ENCODE results near the gene LRP1B. TPM values are rescaled to one million over a fixed set of nuclear protein-coding genes. Genes with fewer than 3 reads are reported as not detected.

LRP1B gene
- total RNA-seq, 1 donor from 2014 or later = not detected

DNA sequence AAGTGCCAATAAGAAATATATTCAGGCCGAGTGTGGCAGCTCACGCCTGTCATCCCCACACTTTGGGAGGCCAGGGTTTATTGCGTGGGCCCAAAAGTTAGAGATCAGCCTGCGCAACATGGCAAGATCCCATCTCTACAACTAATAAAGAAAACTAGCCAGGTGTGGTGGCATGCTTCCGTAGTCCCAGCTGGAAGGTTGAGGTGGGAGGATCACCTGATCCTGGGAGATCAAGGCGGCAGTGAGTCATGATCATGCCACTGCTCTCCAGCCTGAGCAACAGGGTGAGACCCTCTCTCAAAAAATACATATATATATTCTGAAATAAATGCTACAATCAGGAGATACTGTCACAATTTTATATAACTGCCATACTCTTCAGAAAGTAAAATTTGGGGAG lies 1745.9 kb downstream of the LRP1B start:
- intact Hi-C loops (cut with micrococcal nuclease) = no loop called here
- Mint-ChIP-seq H3K4me3 (no peak overlapping the region), H3K4me1 (no peaks in the 10 kb centered on the region), H3K27me3 (no peaks in the 10 kb centered on the region), H3K27ac (no peak overlapping the region), H3K9me3 (peaks cover 2% of the 10 kb centered on the region), H3K36me3 (ENCODE audit: low read depth) (no peaks in the 10 kb centered on the region)
- DNase-seq = no peak
- ATAC-seq (ENCODE audit: low read depth) = no peak
- CTCF ChIA-PET = no interaction called here
- POLR2A ChIA-PET = no interaction called here
- TF ChIP-seq, protein P1, sequence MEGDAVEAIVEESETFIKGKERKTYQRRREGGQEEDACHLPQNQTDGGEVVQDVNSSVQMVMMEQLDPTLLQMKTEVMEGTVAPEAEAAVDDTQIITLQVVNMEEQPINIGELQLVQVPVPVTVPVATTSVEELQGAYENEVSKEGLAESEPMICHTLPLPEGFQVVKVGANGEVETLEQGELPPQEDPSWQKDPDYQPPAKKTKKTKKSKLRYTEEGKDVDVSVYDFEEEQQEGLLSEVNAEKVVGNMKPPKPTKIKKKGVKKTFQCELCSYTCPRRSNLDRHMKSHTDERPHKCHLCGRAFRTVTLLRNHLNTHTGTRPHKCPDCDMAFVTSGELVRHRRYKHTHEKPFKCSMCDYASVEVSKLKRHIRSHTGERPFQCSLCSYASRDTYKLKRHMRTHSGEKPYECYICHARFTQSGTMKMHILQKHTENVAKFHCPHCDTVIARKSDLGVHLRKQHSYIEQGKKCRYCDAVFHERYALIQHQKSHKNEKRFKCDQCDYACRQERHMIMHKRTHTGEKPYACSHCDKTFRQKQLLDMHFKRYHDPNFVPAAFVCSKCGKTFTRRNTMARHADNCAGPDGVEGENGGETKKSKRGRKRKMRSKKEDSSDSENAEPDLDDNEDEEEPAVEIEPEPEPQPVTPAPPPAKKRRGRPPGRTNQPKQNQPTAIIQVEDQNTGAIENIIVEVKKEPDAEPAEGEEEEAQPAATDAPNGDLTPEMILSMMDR (IDR thresholded peaks at IDR 0.05) = no peak

DNA sequence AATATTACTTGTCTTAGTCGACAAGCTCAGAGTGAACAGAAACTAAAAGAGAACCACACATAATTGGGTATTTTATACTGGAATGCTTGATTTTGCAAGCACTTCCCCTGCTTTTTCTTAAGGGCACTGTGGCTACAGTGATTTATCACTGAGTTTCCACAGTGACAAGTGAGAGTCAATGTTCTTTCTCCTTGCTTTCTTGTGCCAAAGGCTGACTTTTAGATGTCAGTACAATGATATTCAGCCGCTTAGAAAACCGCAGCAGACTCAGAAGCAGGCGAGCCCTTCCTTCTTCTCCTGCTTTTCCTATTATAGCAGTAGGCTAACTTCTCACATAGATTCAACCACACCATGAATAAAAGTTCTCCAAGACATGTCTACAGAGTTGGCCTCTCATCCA lies 1747.0 kb downstream of the LRP1B start:
- POLR2A ChIA-PET = no interaction called here
- no peaks in the 10 kb centered on the region for H3K27me3 Mint-ChIP-seq
- DNase-seq = no peak
- CTCF ChIA-PET = no interaction called here
- ATAC-seq (ENCODE audit: low read depth) = no peak
- no peaks in the 10 kb centered on the region for H3K4me1 Mint-ChIP-seq
- H3K4me3 Mint-ChIP-seq = no peak overlapping the region
- peaks cover 2% of the 10 kb centered on the region for H3K9me3 Mint-ChIP-seq
- TF ChIP-seq, protein P1 (IDR thresholded peaks at IDR 0.05) = no peak
- no peak overlapping the region for H3K27ac Mint-ChIP-seq
- intact Hi-C loops (cut with micrococcal nuclease) = no loop called here
- no peaks in the 10 kb centered on the region for H3K36me3 Mint-ChIP-seq (ENCODE audit: low read depth)

DNA sequence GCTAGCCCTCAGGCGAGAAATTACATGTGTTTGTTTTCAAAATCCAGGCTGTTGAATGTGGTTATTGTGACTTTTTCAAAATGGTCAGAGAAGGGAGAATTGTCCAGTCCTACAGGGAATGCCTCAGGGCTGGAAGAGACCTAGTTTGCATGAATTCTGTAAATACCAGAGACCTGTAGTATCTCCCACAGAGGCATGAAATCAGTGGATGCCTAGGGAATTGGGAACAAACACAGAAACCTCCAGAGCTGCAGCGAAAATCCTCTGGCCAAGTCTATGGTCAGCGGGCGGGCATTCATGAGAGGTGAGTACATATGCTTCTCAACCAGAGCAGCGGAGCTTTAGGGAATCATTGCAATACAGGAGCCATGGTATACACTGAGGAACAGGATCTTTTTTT lies 1754.1 kb downstream of the LRP1B start:
- POLR2A ChIA-PET = no interaction called here
- TF ChIP-seq, protein P1 (IDR thresholded peaks at IDR 0.05) = no peak
- no peaks in the 10 kb centered on the region for H3K27me3 Mint-ChIP-seq
- H3K27ac Mint-ChIP-seq = no peak overlapping the region
- H3K4me3 Mint-ChIP-seq = no peak overlapping the region
- no peaks in the 10 kb centered on the region for H3K36me3 Mint-ChIP-seq (ENCODE audit: low read depth)
- H3K4me1 Mint-ChIP-seq = no peaks in the 10 kb centered on the region
- H3K9me3 Mint-ChIP-seq = no peaks in the 10 kb centered on the region
- CTCF ChIA-PET = no interaction called here
- DNase-seq (no peak), ATAC-seq (ENCODE audit: low read depth) (no peak)
- intact Hi-C loops (cut with micrococcal nuclease) = no loop called here

DNA sequence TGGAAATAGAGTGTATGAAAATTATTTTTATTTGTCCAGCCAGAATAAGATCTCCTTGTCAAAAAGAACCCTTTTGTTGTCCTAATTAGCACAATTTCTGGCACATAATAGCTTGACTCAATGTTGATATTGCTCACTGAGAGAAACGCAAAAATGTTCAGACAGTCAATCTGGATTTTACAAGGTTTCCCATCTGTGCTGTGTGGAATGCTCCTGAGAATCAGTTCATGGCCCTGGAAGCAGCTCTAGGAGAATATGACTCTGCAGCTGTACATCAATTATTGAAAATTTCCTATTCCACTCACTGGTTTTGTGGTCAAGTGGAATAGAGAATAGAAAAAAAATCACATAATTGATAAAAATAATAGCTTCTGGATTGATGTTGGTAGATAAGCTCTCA lies 1767.7 kb downstream of the LRP1B start:
- DNase-seq (no peak), ATAC-seq (ENCODE audit: low read depth) (no peak)
- no peaks in the 10 kb centered on the region for H3K36me3 Mint-ChIP-seq (ENCODE audit: low read depth)
- CTCF ChIA-PET = no interaction called here
- H3K27ac Mint-ChIP-seq = no peak overlapping the region
- H3K4me3 Mint-ChIP-seq = no peak overlapping the region
- POLR2A ChIA-PET = no interaction called here
- H3K4me1 Mint-ChIP-seq = no peaks in the 10 kb centered on the region
- H3K27me3 Mint-ChIP-seq = no peaks in the 10 kb centered on the region
- intact Hi-C loops (cut with micrococcal nuclease) = no loop called here
- TF ChIP-seq, protein P1 (IDR thresholded peaks at IDR 0.05) = no peak
- no peaks in the 10 kb centered on the region for H3K9me3 Mint-ChIP-seq

DNA sequence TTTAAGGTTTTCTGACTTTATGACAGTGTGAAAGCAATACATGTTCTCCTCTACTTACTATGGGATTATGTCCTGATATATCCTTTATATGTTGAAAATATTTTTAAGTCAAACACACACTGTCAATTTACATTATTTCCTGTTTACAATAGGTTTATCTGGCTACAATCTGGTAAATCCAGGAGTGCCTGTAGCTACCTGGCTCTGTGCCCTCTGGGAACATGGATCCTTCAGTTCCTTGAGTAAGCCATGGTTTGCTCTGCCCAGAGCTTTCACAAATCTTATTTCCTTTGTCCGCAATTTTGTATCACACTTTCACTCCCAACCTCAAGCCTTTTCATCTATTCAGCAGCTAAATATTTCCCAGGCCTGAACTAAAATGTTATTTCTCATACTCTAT lies 1768.5 kb downstream of the LRP1B start:
- no peaks in the 10 kb centered on the region for H3K27me3 Mint-ChIP-seq
- TF ChIP-seq, protein P1 (IDR thresholded peaks at IDR 0.05) = no peak
- no peaks in the 10 kb centered on the region for H3K4me1 Mint-ChIP-seq
- no peak for ATAC-seq (ENCODE audit: low read depth)
- no peaks in the 10 kb centered on the region for H3K9me3 Mint-ChIP-seq
- no peaks in the 10 kb centered on the region for H3K36me3 Mint-ChIP-seq (ENCODE audit: low read depth)
- H3K27ac Mint-ChIP-seq = no peak overlapping the region
- H3K4me3 Mint-ChIP-seq = no peak overlapping the region
- intact Hi-C loops (cut with micrococcal nuclease) = no loop called here
- no peak for DNase-seq
- ChIA-PET POLR2A (no interaction called here), CTCF (no interaction called here)

Measured in activated B cell treated with CpG ODN at 0.5 μM for 24 hours (primary cell).